WERI-Rb-1 (cell line): Measurements from ENCODE around the gene ANKRD17.

Source experiments
- DNase-seq: peaks from one replicate; pipeline ENCODE4 v3.0.0-alpha.2; 2020
- H3K27ac ChIP-seq: fragments of 250-450 bp; sonication (Bioruptor Pico); 2 replicates; pipeline ENCODE4 v1.5.1; 2020; ENCODE audit warnings: mild to moderate bottlenecking, moderate library complexity
- H3K27me3 ChIP-seq: fragments of 250-450 bp; sonication (Bioruptor Pico); 2 replicates; pipeline ENCODE4 v1.5.1; 2021; ENCODE audit warnings: mild to moderate bottlenecking, low read depth, moderate library complexity; ENCODE audit not compliant: insufficient read depth, severe bottlenecking
- H3K36me3 ChIP-seq: fragments of 250-450 bp; sonication (Bioruptor Pico); 2 replicates; pipeline ENCODE4 v1.5.1; 2020; ENCODE audit warnings: mild to moderate bottlenecking, moderate library complexity
- H3K4me3 ChIP-seq: 2 replicates; pipeline ENCODE4 v1.5.1; 2011; ENCODE audit warnings: low read depth, mild to moderate bottlenecking, control low read depth, low read length
- H3K9me3 ChIP-seq: fragments of 250-450 bp; sonication (Bioruptor Pico); 2 replicates; pipeline ENCODE4 v1.5.1; 2021; ENCODE audit warnings: mild to moderate bottlenecking, moderate library complexity; ENCODE audit not compliant: severe bottlenecking
- CTCF ChIP-seq: IDR thresholded peaks from 2 replicates; pipeline ENCODE4 v1.5.1; 2011; ENCODE audit warnings: low read depth, mild to moderate bottlenecking, control low read depth, inconsistent platforms, low read length

Gene ANKRD17

DNA sequence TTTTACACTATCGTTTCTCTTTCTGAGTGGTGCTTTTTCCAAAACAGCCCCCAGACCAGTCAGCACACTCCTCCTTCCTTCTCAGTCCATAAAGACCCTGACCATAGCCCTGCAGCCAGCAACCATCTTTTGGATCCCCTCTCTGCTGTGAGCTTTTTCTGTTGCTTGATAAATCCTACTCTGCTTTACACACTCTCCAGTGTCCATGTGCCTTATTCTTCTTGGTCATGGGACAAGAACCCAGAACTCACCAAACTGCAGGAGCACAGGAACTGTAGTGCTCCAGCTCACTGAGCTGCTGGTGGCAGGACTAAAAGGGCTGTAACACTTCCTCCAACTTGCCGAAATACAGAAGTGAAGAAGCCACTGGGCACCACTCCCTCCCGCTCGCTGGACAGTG, 221.5 kb downstream of the ANKRD17 start:
- Histone ChIP-seq H3K4me3 (no peak overlapping the region), H3K9me3 (peaks cover 3% of the 10 kb centered on the region), H3K27me3 (no peaks in the 10 kb centered on the region), H3K36me3 (no peaks in the 10 kb centered on the region), H3K27ac (no peak overlapping the region)
- no peak for DNase-seq
- TF ChIP-seq CTCF, result no peak

GRCh38 chr4:73036123-73036522, 222.5 kb downstream of the ANKRD17 start:
- no peak for DNase-seq
- no peak overlapping the region for H3K27ac ChIP-seq
- TF ChIP-seq CTCF, result no peak
- H3K27me3 ChIP-seq, result no peaks in the 10 kb centered on the region
- peaks cover 3% of the 10 kb centered on the region for H3K9me3 ChIP-seq
- H3K36me3 ChIP-seq, result no peaks in the 10 kb centered on the region
- H3K4me3 ChIP-seq, result no peak overlapping the region

DNA sequence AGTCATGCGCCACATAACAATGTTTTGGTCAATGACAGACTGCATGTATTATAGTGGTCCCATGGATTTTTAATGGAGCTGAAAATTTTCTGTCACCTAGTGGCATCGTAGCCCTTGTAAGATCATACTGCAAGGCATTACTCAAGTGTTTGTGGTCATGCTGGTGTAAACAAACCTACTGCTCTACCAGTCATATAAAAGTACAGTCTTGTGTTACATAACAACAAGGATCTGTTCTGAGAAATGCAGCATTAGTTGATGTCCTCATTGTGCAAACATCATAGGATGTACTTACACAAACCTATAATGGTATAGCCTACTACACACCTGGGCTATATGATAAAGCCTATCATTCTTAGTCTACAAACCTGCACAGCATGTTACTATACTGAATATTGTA, 223.7 kb downstream of the ANKRD17 start:
- no peak for DNase-seq
- Histone ChIP-seq H3K27ac (no peak overlapping the region), H3K9me3 (peaks cover 3% of the 10 kb centered on the region), H3K4me3 (no peak overlapping the region), H3K36me3 (no peaks in the 10 kb centered on the region), H3K27me3 (no peaks in the 10 kb centered on the region)
- TF ChIP-seq CTCF, result no peak

DNA sequence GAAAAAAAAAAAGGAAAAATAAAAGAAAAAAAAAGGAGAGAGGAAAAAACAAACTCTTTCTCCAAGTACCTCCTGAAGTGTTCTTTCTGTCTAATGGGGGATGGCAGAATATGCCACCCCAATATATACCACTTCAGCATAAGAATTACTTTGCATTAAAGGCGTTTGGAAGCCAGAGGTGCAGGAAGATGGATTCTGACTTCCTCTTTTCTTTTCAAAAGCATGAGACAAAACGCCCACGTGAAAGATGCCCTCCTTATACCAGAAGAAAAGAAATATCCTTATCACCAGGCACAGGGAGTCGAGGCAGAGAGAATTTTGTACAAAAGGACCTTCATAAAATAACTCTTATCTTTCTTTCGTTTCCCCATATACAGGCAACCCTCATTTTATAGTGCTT, 230.0 kb downstream of the ANKRD17 start:
- Histone ChIP-seq H3K27ac (no peak overlapping the region), H3K4me3 (no peak overlapping the region), H3K27me3 (no peaks in the 10 kb centered on the region), H3K36me3 (no peaks in the 10 kb centered on the region), H3K9me3 (no peaks in the 10 kb centered on the region)
- TF ChIP-seq CTCF, result no peak
- no peak for DNase-seq
